HepG2 (cell line): ENCODE measurements around the gene BABAM1. TPM values are rescaled to one million over a fixed set of nuclear protein-coding genes. Genes with fewer than 3 reads are reported as not detected.

Source experiments
- ATAC-seq: fragments of 200-7000 bp; cut with Tn5 transposase; 3 replicates; pipeline ENCODE4 v1.9.1; 2020; ENCODE audit warnings: mild to moderate bottlenecking, moderate library complexity
- Bru-seq: library from RNA; stranded (reverse); fragments of 400-500 nt; gene quantifications from one replicate; lab custom pipeline; 2021; lab: Mats Ljungman, UMichigan
- BruChase-seq, 2 experiments: library from RNA; stranded (reverse); fragments of 400-500 nt; gene quantifications; one replicate each; lab custom pipeline; 2021; lab: Mats Ljungman, UMichigan
- BruUV-seq: library from RNA; stranded (reverse); fragments of 400-500 nt; replicated peaks from 2 replicates; lab custom pipeline; 2021; lab: Mats Ljungman, UMichigan
- CTCF ChIA-PET: fragments of 300-600 bp; formaldehyde crosslinking; extraction: SDS; loops from one replicate; lab custom pipeline; 2021; ENCODE audit warnings: low total read pairs, inconsistent platforms, low intra/inter-chr PET ratio; lab: Yijun Ruan, JAX
- POLR2A ChIA-PET: fragments of 350-600 bp; sonication (Branson Sonifier 250); formaldehyde crosslinking; loops from one replicate; lab custom pipeline; 2020; ENCODE audit warnings: antibody characterized with exemption, inconsistent platforms; lab: Yijun Ruan, JAX
- DNase-seq: peaks from one replicate; pipeline ENCODE4 v3.0.0-alpha.2; 2015; ENCODE audit warnings: low spot score
- FAIRE-seq: peaks from 3 replicates; lab custom pipeline; 2011; peaks lifted over from hg19 to GRCh38; lab: Jason Lieb, UNC
- H2AFZ ChIP-seq: one replicate; pipeline ENCODE4 v1.6.1; 2011; ENCODE audit warnings: low read length, inconsistent platforms
- H3K27ac ChIP-seq: fragments of 300-600 bp; 3 replicates; pipeline ENCODE4 v1.8.0; 2011; ENCODE audit warnings: mixed run types, mild to moderate bottlenecking, mixed read lengths, low read length, inconsistent platforms; ENCODE audit not compliant: insufficient read depth; ENCODE audit errors: extremely low read length
- H3K27me3 ChIP-seq, 2 experiments: fragments of 200-600 bp in 1 of 2; 2 replicates in 1 of 2; 3 replicates in 1 of 2; pipeline versions ENCODE4 v1.6.0 to v1.8.0; 2011; ENCODE audit warnings: low read length in 2 of 2, mild to moderate bottlenecking in 2 of 2, moderate library complexity in 2 of 2, inconsistent platforms in 1 of 2; ENCODE audit not compliant: insufficient read depth in 2 of 2, control insufficient read depth in 1 of 2
- H3K36me3 ChIP-seq, 2 experiments: fragments of 200-600 bp in 1 of 2; replicated peaks in 1 of 2; 2 replicates in 1 of 2; 3 replicates in 1 of 2; pipeline versions ENCODE4 v1.5.1 to v1.8.0; 2011; ENCODE audit warnings: low read length in 2 of 2, inconsistent platforms in 1 of 2; ENCODE audit not compliant: insufficient read depth in 2 of 2, control insufficient read depth in 1 of 2
- H3K4me1 ChIP-seq: 2 replicates; pipeline ENCODE4 v1.5.1; 2012; ENCODE audit warnings: low read length, inconsistent platforms; ENCODE audit not compliant: insufficient read depth
- H3K4me2 ChIP-seq: 2 replicates; pipeline ENCODE4 v1.6.0; 2011; ENCODE audit warnings: low read depth, low read length, inconsistent platforms
- H3K4me3 ChIP-seq, 3 experiments: fragments of 200-600 bp in 1 of 3; sonication (generic), shearing (Covaris generic) in 1 of 3; replicated peaks in 1 of 3; 2 replicates each; pipeline ENCODE4 v1.5.1; 2011 to 2016; ENCODE audit warnings: low read length in 3 of 3, inconsistent platforms in 2 of 3, low read depth in 2 of 3, mild to moderate bottlenecking in 2 of 3, control low read depth in 1 of 3, mixed read lengths in 1 of 3; ENCODE audit not compliant: insufficient read depth in 1 of 3
- H3K79me2 ChIP-seq: one replicate; pipeline ENCODE4 v1.6.1; 2011; ENCODE audit warnings: low read length, inconsistent platforms; ENCODE audit not compliant: insufficient read depth
- H3K9ac ChIP-seq: 2 replicates; pipeline ENCODE4 v1.6.0; 2011; ENCODE audit warnings: mild to moderate bottlenecking, low read depth, low read length, inconsistent platforms; ENCODE audit not compliant: insufficient read depth
- H3K9me3 ChIP-seq: 2 replicates; pipeline ENCODE4 v1.5.1; 2012; ENCODE audit warnings: mild to moderate bottlenecking, low read length
- H4K20me1 ChIP-seq: 2 replicates; pipeline ENCODE4 v1.6.0; 2011; ENCODE audit warnings: inconsistent platforms, mild to moderate bottlenecking, low read length, moderate library complexity; ENCODE audit not compliant: insufficient read depth
- ARID4A ChIP-seq: sonication (generic); formaldehyde crosslinking; IDR thresholded peaks from 2 replicates; pipeline ENCODE4 v1.5.0; 2020; ENCODE audit warnings: mild to moderate bottlenecking, missing genetic modification reagents, borderline replicate concordance
- ATF7 ChIP-seq, 2 experiments: fragments of 450-650 bp in 1 of 2; sonication (generic) in 1 of 2; formaldehyde crosslinking in 1 of 2; IDR thresholded peaks; 2 replicates each; pipeline versions ENCODE4 v1.4.0 to v1.6.1; 2016 to 2020; ENCODE audit warnings: antibody characterized with exemption in 1 of 2, mild to moderate bottlenecking in 1 of 2, missing genetic modification reagents in 1 of 2
- HOXA7 ChIP-seq: sonication (generic); formaldehyde crosslinking; IDR thresholded peaks from 2 replicates; pipeline ENCODE4 v1.8.1; 2022; ENCODE audit warnings: mild to moderate bottlenecking, missing genetic modification reagents, moderate library complexity
- NPAS2 ChIP-seq: sonication (generic); formaldehyde crosslinking; IDR thresholded peaks from 2 replicates; pipeline ENCODE4 v1.8.0; 2022; ENCODE audit warnings: mild to moderate bottlenecking, missing genetic modification reagents, borderline replicate concordance
- SRF ChIP-seq: IDR thresholded peaks from 2 replicates; pipeline ENCODE4 v1.6.1; 2011; ENCODE audit warnings: mild to moderate bottlenecking, low read depth, low read length, moderate library complexity
- ZMYM2 ChIP-seq: sonication (generic); formaldehyde crosslinking; IDR thresholded peaks from 2 replicates; pipeline ENCODE4 v1.8.0; 2022; ENCODE audit warnings: mild to moderate bottlenecking, missing genetic modification reagents
- ZNF337 ChIP-seq: sonication (generic); formaldehyde crosslinking; IDR thresholded peaks from 2 replicates; pipeline ENCODE4 v1.5.1; 2020; ENCODE audit warnings: missing genetic modification reagents, low read depth, mild to moderate bottlenecking, borderline replicate concordance
- WGBS: methylation state at CpG from one replicate; pipeline ENCODE4 v1.1.6; 2017; ENCODE audit warnings: low lambda C conversion rate; 5-methylcytosine and 5-hydroxymethylcytosine counted together
- in situ Hi-C: cut with HindIII; loops from 2 replicates; pipeline ENCODE4 v1.10.0; 2017; ENCODE audit warnings: low pct_unique_long_range_greater_than_20kb; ENCODE audit not compliant: extremely low pct_ligation_motif_present
- intact Hi-C: fragments of 100-400 bp; cut with micrococcal nuclease; formaldehyde crosslinking; loops from one replicate; pipeline ENCODE4 v1.10.0; 2022; ENCODE audit not compliant: unreplicated experiment
- long read RNA-seq, 2 experiments: library from RNA in 1 of 2; library from polyadenylated mRNA in 1 of 2; stranded (forward) in 1 of 2; unstranded in 1 of 2; transcript quantifications; one replicate each; pipeline ENCODE4 v2.0.0, GENCODE V29; 2019 to 2022
- polyA minus RNA-seq, 3 experiments: library from RNA; depleted of rRNA, polyadenylated mRNA; stranded (reverse); fragments of >200 nt; gene quantifications; 2 replicates each; pipeline ENCODE4 v1.2.3, GENCODE V29; 2011; ENCODE audit warnings: low replicate concordance in 1 of 3
- polyA plus RNA-seq, 8 experiments: library from polyadenylated mRNA; depleted of rRNA in 3 of 8; stranded (reverse) in 7 of 8; unstranded in 1 of 8; fragments of >200 nt; fragmentation: Illumina TruSeq in 4 of 8; extraction: Trizol in 4 of 8; gene quantifications; 2 replicates each; pipeline versions ENCODE4 v1.2.1 to v1.2.3, GENCODE V29; 2011 to 2016; ENCODE audit warnings: low read depth in 4 of 8, missing spikeins in 1 of 8, mixed read lengths in 1 of 8; ENCODE audit not compliant: insufficient read depth in 1 of 8
- total RNA-seq, 5 experiments: library from RNA; depleted of rRNA; stranded (reverse); fragments of >200 nt; fragmentation: Illumina TruSeq; extraction: Trizol; gene quantifications; 2 replicates each; pipeline ENCODE4 v1.2.3, GENCODE V29; 2016; ENCODE audit warnings: low read depth in 1 of 5
- TF ChIP-seq, protein P1 (sequence below): sonication (generic); formaldehyde crosslinking; IDR thresholded peaks from 2 replicates; pipeline ENCODE4 v1.8.1; 2023; ENCODE audit warnings: missing genetic modification reagents, mild to moderate bottlenecking, borderline replicate concordance

Gene BABAM1
- 62.2 and 70.0 TPM in 2 replicates for total RNA-seq (2016; rRNA removed; fragmentation: Illumina TruSeq; extraction: Trizol)
- total RNA-seq (2016; cell fraction: cytosol; rRNA removed; fragmentation: Illumina TruSeq; extraction: Trizol; ENCODE audit: low read depth) = 49.6 and 50.1 TPM in 2 replicates
- 66.9 and 67.7 TPM in 2 replicates for total RNA-seq (2016; cell fraction: insoluble cytoplasmic fraction; rRNA removed; fragmentation: Illumina TruSeq; extraction: Trizol)
- 71.5 and 75.2 TPM in 2 replicates for total RNA-seq (2016; cell fraction: membrane; rRNA removed; fragmentation: Illumina TruSeq; extraction: Trizol)
- 37.2 and 48.0 TPM in 2 replicates for total RNA-seq (2016; cell fraction: nucleus; rRNA removed; fragmentation: Illumina TruSeq; extraction: Trizol)
- 74.5 and 82.0 TPM in 2 replicates for polyA plus RNA-seq (2011; rRNA removed)
- 69.8 and 85.6 TPM in 2 replicates for polyA plus RNA-seq (2011; cell fraction: cytosol; rRNA removed)
- polyA plus RNA-seq (2011; cell fraction: nucleus; rRNA removed) = 92.8 and 107 TPM in 2 replicates
- polyA plus RNA-seq (2012) = 44.2 and 51.1 TPM in 2 replicates
- polyA plus RNA-seq (2016; cell fraction: cytosol; fragmentation: Illumina TruSeq; extraction: Trizol; ENCODE audit: low read depth) = 54.4 and 55.6 TPM in 2 replicates
- polyA plus RNA-seq (2016; cell fraction: insoluble cytoplasmic fraction; fragmentation: Illumina TruSeq; extraction: Trizol; ENCODE audit: low read depth) = 70.2 and 82.2 TPM in 2 replicates
- 69.7 and 70.7 TPM in 2 replicates for polyA plus RNA-seq (2016; cell fraction: membrane; fragmentation: Illumina TruSeq; extraction: Trizol; ENCODE audit: low read depth)
- 93.5 and 101 TPM in 2 replicates for polyA plus RNA-seq (2016; cell fraction: nucleus; fragmentation: Illumina TruSeq; extraction: Trizol; ENCODE audit: insufficient read depth, low read depth)
- polyA minus RNA-seq (2011; rRNA and poly(A)+ RNA removed; ENCODE audit: low replicate concordance) = 31.9 and 92.2 TPM in 2 replicates
- 15.5 and 18.6 TPM in 2 replicates for polyA minus RNA-seq (2011; cell fraction: cytosol; rRNA and poly(A)+ RNA removed)
- 20.5 and 25.1 TPM in 2 replicates for polyA minus RNA-seq (2011; cell fraction: nucleus; rRNA and poly(A)+ RNA removed)
- percentile 79 among the genes with signal in this experiment for Bru-seq, nascent RNA
- percentile 87 among the genes with signal in this experiment for BruChase-seq, experiment 1, labeled RNA remaining after a 6-hour chase
- BruChase-seq, experiment 2, labeled RNA remaining after a 2-hour chase = percentile 82 among the genes with signal in this experiment
- long read RNA-seq, experiment 1, transcript BABAM1-208 (9 exons, 1,470 nt) = major isoform, 63 of 102 reads
- long read RNA-seq, experiment 1, transcript BABAM1-201 (9 exons, 1,472 nt) = minor isoform, 12 of 102 reads
- long read RNA-seq, experiment 1, partial matches to known transcripts = 6 of 102 reads
- long read RNA-seq, experiment 1, other reads (novel, unspliced or antisense) = 13 of 102 reads
- long read RNA-seq, experiment 2, transcript BABAM1-208 (9 exons, 1,470 nt) = major isoform, 29 of 70 reads
- long read RNA-seq, experiment 2, transcript BABAM1-201 (9 exons, 1,472 nt) = minor isoform, 7 of 70 reads
- long read RNA-seq, experiment 2, partial matches to known transcripts = 8 of 70 reads
- long read RNA-seq, experiment 2, other reads (novel, unspliced or antisense) = 22 of 70 reads

- Histone ChIP-seq H3K79me2 (peaks cover 13% of the 10 kb centered on the region), H3K36me3 (peaks cover 3 to 13% of the 10 kb centered on the region in 2 experiments; a peak in 3 of 5 replicates), H3K9ac (peak within 1 kb of the TSS; percentile 88), H3K27ac (peak within 1 kb of the TSS; percentile 75), H3K4me1 (peaks cover 38% of the 10 kb centered on the region), H3K27me3 (peaks cover 0 to 6% of the 10 kb centered on the region in 2 experiments; a peak in 2 of 5 replicates), H2AFZ (peak within 1 kb of the TSS; percentile 66), H3K9me3 (no peaks in the 10 kb centered on the region), H3K4me3 (peak within 1 kb of the TSS; percentile 92 to 100 (median 98)), H3K4me2 (peak within 1 kb of the TSS; percentile 91), H4K20me1 (no peaks in the 10 kb centered on the region)
- peak; percentile 99 for FAIRE-seq
- in situ Hi-C loops = no loop called here
- DNase-seq = peak; percentile 99
- CTCF ChIA-PET = no interaction called here
- ATAC-seq = peak; percentile 96
- under 1% methylated on average over 25 of the region's 27 CpGs for WGBS
- intact Hi-C loops = loop anchor here (1.0 to 5.0 kb wide), 2 partner anchors 38 to 40 kb away; partner anchors contain the start of genes MRPL34 and OCEL1
- POLR2A ChIA-PET = interaction anchor here (0.5 to 2.8 kb wide), 26 partner anchors 9 to 234 kb away, joined by 3 to 40 read pairs (median 4); partner anchors contain the start of genes BST2, DDA1, MRPL34 and NR2F6
- BruUV-seq = TSS peak; percentile 57
- no peak for TF ChIP-seq HOXA7 (CRISPR knock-in tag)
- TF ChIP-seq, protein P1, sequence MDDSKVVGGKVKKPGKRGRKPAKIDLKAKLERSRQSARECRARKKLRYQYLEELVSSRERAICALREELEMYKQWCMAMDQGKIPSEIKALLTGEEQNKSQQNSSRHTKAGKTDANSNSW (CRISPR knock-in tag) = no peak
- peak; percentile 80; the same call in 1 of the 2 replicates for TF ChIP-seq ARID4A
- no peak for TF ChIP-seq NPAS2 (CRISPR knock-in tag)
- no peak for TF ChIP-seq ZMYM2 (CRISPR knock-in tag)
- no peak for TF ChIP-seq ATF7 (IDR thresholded peaks at IDR 0.05)
- TF ChIP-seq ATF7 (CRISPR knock-in tag; IDR thresholded peaks at IDR 0.05) = no peak
- TF ChIP-seq SRF = peak; percentile 72; the same call in 1 of the 2 replicates
- no peak for TF ChIP-seq ZNF337
These were observed at the start of gene BABAM1 for GRCh38 chr19:17266975-17267788. Gene BABAM1, plus strand, starts transcription at chr19:17267443. Its CDS starts 1,364 bp downstream, at chr19:17268807.
